DOHH2 (cell line): ENCODE results near the gene PHLDB2.
A peak's percentile ranks its signal among the peaks of the same experiment; 100 is the strongest.

Experiments used
- H3F3A ChIP-seq: fragments of 200-600 bp; sonication (generic), shearing (Covaris generic); 2 replicates; pipeline ENCODE4 v1.6.0; 2016; ENCODE audit warnings: antibody characterized with exemption, mild to moderate bottlenecking; ENCODE audit not compliant: control insufficient read depth, insufficient read depth
- H3K27ac ChIP-seq: fragments of 200-600 bp; sonication (generic); 2 replicates; pipeline ENCODE4 v1.5.1; 2014; ENCODE audit warnings: low read depth, mild to moderate bottlenecking, low read length, moderate library complexity
- H3K27me3 ChIP-seq: fragments of 200-600 bp; sonication (generic); 2 replicates; pipeline ENCODE4 v1.6.1; 2014; ENCODE audit warnings: mild to moderate bottlenecking, low read length, mixed read lengths; ENCODE audit not compliant: control insufficient read depth
- H3K36me3 ChIP-seq: fragments of 200-600 bp; sonication (generic); 2 replicates; pipeline ENCODE4 v1.6.1; 2014; ENCODE audit warnings: mild to moderate bottlenecking, low read length, moderate library complexity, mixed read lengths; ENCODE audit not compliant: control insufficient read depth
- H3K4me1 ChIP-seq: fragments of 200-600 bp; sonication (generic); 2 replicates; pipeline ENCODE4 v1.6.1; 2014; ENCODE audit warnings: mild to moderate bottlenecking, low read length, mixed read lengths; ENCODE audit not compliant: control insufficient read depth
- H3K4me2 ChIP-seq: fragments of 200-600 bp; sonication (generic); 2 replicates; pipeline ENCODE4 v1.6.0; 2014; ENCODE audit warnings: mild to moderate bottlenecking, low read length, moderate library complexity
- H3K4me3 ChIP-seq: fragments of 200-600 bp; sonication (generic); 2 replicates; pipeline ENCODE4 v1.5.1; 2014; ENCODE audit warnings: mild to moderate bottlenecking, low read length, mixed read lengths
- H3K79me2 ChIP-seq: fragments of 200-600 bp; sonication (generic); 2 replicates; pipeline ENCODE4 v1.6.1; 2014; ENCODE audit warnings: mild to moderate bottlenecking, low read length, mixed read lengths; ENCODE audit not compliant: control insufficient read depth
- H3K9me2 ChIP-seq: fragments of 200-600 bp; sonication (generic); replicated peaks from 2 replicates; pipeline ENCODE4 v1.6.1; 2014; ENCODE audit warnings: mild to moderate bottlenecking, low read length, mixed read lengths; ENCODE audit not compliant: control insufficient read depth
- H3K9me3 ChIP-seq: fragments of 200-600 bp; sonication (generic); 2 replicates; pipeline ENCODE4 v1.6.1; 2014; ENCODE audit warnings: antibody characterized with exemption, low read length, mixed read lengths; ENCODE audit not compliant: control insufficient read depth, insufficient read depth
- H4K20me1 ChIP-seq: fragments of 200-600 bp; sonication (generic); 2 replicates; pipeline ENCODE4 v1.6.0; 2014; ENCODE audit warnings: low read depth, mild to moderate bottlenecking, antibody characterized with exemption, low read length, moderate library complexity; ENCODE audit not compliant: control insufficient read depth, insufficient read depth
- CTCF ChIP-seq: fragments of 200-600 bp; sonication (generic); IDR thresholded peaks from one replicate; pipeline ENCODE4 v1.5.1; 2014; ENCODE audit warnings: antibody characterized with exemption, mild to moderate bottlenecking, low read depth, low read length; ENCODE audit not compliant: poor library complexity, severe bottlenecking
- EZH2phosphoT487 ChIP-seq: fragments of 200-600 bp; sonication (generic); IDR thresholded peaks from 2 replicates; pipeline ENCODE4 v1.6.1; 2017; ENCODE audit warnings: borderline replicate concordance, mild to moderate bottlenecking, antibody characterized with exemption, low read length, moderate library complexity, mixed read lengths

Gene PHLDB2

GRCh38 chr3:112013058-112013783 lies 154.2 kb downstream of the PHLDB2 start:
- Histone ChIP-seq H3K27ac (no peak overlapping the region), H3K79me2 (no peaks in the 10 kb centered on the region), H3K9me2 (no peaks in the 10 kb centered on the region), H3K4me3 (0 out of 2 replicates have a peak overlapping the region, but pooled peaks have one; percentile 26), H3K4me2 (peak overlapping the region; percentile 47), H3F3A (no peaks in the 10 kb centered on the region), H4K20me1 (no peaks in the 10 kb centered on the region), H3K27me3 (no peaks in the 10 kb centered on the region), H3K36me3 (no peaks in the 10 kb centered on the region), H3K9me3 (no peaks in the 10 kb centered on the region), H3K4me1 (peaks cover 25% of the 10 kb centered on the region)
- TF ChIP-seq EZH2phosphoT487 (no peak), CTCF (peak; percentile 57)

- Histone ChIP-seq H3K27me3 (no peaks in the 10 kb centered on the region), H3K4me2 (peak overlapping the region; percentile 47; the same call in 1 of the 2 replicates), H3K36me3 (no peaks in the 10 kb centered on the region), H3F3A (no peaks in the 10 kb centered on the region), H3K79me2 (no peaks in the 10 kb centered on the region), H3K4me1 (peaks cover 25% of the 10 kb centered on the region), H3K4me3 (no peak overlapping the region), H3K27ac (no peak overlapping the region), H3K9me2 (no peaks in the 10 kb centered on the region), H4K20me1 (no peaks in the 10 kb centered on the region), H3K9me3 (no peaks in the 10 kb centered on the region)
- TF ChIP-seq CTCF (no peak), EZH2phosphoT487 (no peak)
Observed at GRCh38 chr3:112013784-112014143, 154.7 kb downstream of the PHLDB2 start.

- no peaks in the 10 kb centered on the region for H3K9me3 ChIP-seq
- no peak for TF ChIP-seq CTCF
- TF ChIP-seq EZH2phosphoT487 = no peak
- no peaks in the 10 kb centered on the region for H4K20me1 ChIP-seq
- H3F3A ChIP-seq = no peaks in the 10 kb centered on the region
- H3K4me1 ChIP-seq = peaks cover 9% of the 10 kb centered on the region
- no peaks in the 10 kb centered on the region for H3K9me2 ChIP-seq
- no peaks in the 10 kb centered on the region for H3K36me3 ChIP-seq
- no peak overlapping the region for H3K27ac ChIP-seq
- no peaks in the 10 kb centered on the region for H3K79me2 ChIP-seq
- no peak overlapping the region for H3K4me2 ChIP-seq
- no peaks in the 10 kb centered on the region for H3K27me3 ChIP-seq
- H3K4me3 ChIP-seq = no peak overlapping the region
Observed at GRCh38 chr3:112017091-112017490, 158.0 kb downstream of the PHLDB2 start.
